ENCODE results near the gene FAM174C. TPM values are rescaled to one million over a fixed set of nuclear protein-coding genes. Genes with fewer than 3 reads are reported as not detected.
A peak's percentile ranks its signal among the peaks of the same experiment; 100 is the strongest.

Gene FAM174C
- total RNA-seq, 1 donor from 2014 or later, result 32.7 TPM

DNA sequence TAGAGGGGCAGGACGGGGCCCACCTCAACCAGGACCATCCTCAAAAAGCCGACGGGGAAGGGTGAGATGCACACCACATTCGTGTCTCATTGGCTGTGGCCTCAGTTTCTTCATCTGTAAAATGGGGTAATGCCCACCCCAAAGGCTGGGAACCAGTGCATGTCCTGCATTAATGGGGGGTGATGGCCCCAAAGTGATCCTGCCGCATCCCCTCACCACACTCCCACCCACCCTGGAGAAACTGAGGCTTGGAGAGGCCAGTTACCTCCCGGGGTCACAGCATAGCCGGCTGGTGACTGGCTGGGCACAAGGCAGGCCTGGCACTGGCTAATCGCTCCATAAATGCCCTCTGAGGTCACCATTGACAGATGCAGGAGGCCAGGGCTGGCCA lies 27.6 kb upstream of the FAM174C start:
- H3K27ac Mint-ChIP-seq (ENCODE audit: unreplicated experiment), result no peak overlapping the region
- H3K9me3 Mint-ChIP-seq (ENCODE audit: low read depth), result no peaks in the 10 kb centered on the region
- TF ChIP-seq, protein P1, sequence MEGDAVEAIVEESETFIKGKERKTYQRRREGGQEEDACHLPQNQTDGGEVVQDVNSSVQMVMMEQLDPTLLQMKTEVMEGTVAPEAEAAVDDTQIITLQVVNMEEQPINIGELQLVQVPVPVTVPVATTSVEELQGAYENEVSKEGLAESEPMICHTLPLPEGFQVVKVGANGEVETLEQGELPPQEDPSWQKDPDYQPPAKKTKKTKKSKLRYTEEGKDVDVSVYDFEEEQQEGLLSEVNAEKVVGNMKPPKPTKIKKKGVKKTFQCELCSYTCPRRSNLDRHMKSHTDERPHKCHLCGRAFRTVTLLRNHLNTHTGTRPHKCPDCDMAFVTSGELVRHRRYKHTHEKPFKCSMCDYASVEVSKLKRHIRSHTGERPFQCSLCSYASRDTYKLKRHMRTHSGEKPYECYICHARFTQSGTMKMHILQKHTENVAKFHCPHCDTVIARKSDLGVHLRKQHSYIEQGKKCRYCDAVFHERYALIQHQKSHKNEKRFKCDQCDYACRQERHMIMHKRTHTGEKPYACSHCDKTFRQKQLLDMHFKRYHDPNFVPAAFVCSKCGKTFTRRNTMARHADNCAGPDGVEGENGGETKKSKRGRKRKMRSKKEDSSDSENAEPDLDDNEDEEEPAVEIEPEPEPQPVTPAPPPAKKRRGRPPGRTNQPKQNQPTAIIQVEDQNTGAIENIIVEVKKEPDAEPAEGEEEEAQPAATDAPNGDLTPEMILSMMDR (IDR thresholded peaks at IDR 0.05), result no peak
- H3K4me3 Mint-ChIP-seq (ENCODE audit: unreplicated experiment), result no peak overlapping the region
- no peaks in the 10 kb centered on the region for H3K27me3 Mint-ChIP-seq (ENCODE audit: low read depth)
- H3K36me3 Mint-ChIP-seq (ENCODE audit: low read depth), result peaks cover 8% of the 10 kb centered on the region
- DNase-seq (ENCODE audit: low spot score), result no peak
- H3K4me1 Mint-ChIP-seq (ENCODE audit: low read depth), result peaks cover 17% of the 10 kb centered on the region

DNA sequence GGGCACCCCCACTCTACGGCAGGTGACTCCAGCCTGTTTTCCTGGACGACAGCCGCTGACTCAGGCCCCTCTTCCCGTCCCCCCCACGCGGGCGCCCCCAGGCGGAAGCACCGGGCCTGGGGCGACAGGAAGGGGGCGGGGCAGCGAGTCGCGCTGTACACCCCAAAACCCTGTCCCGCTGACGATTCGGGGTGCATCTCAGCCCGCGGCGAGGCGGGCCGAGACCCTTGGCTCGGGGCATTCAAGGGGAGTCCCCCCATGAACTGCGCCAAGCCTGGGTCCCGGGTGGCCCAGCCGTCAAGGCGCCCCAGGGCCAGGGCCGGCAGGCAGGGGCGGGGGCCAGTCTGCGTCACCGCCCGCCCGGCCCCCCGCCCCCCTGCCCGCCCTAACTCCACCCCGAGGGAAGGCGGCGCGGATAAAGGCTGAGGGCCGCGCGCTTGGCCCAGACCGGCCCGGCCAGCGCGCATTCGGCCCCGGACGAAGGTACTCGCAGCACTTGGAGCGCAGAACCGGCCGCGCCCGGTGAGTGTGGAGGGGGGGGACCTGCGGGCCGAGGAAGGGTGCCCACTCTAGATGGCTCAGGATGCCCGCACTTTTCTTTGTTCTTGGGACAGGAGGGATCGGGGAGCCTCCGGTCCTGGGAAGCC lies 27.1 kb upstream of the FAM174C start, which contains the start of gene MIDN:
Gene MIDN, plus strand, starts transcription at position 445 of the 647 bp plus-strand sequence. CDS start 1,714 bp downstream, outside the sequence.
- H3K36me3 Mint-ChIP-seq (ENCODE audit: low read depth), result peaks cover 8% of the 10 kb centered on the region
- H3K9me3 Mint-ChIP-seq (ENCODE audit: low read depth), result no peaks in the 10 kb centered on the region
- peaks cover 13% of the 10 kb centered on the region for H3K4me1 Mint-ChIP-seq (ENCODE audit: low read depth)
- no peaks in the 10 kb centered on the region for H3K27me3 Mint-ChIP-seq (ENCODE audit: low read depth)
- TF ChIP-seq, protein P1 (IDR thresholded peaks at IDR 0.05), result no peak
- no peak for DNase-seq (ENCODE audit: low spot score)
- peak within 1 kb of the TSS; percentile 86 for H3K27ac Mint-ChIP-seq (ENCODE audit: unreplicated experiment)
- peak within 1 kb of the TSS; percentile 77 for H3K4me3 Mint-ChIP-seq (ENCODE audit: unreplicated experiment)

DNA sequence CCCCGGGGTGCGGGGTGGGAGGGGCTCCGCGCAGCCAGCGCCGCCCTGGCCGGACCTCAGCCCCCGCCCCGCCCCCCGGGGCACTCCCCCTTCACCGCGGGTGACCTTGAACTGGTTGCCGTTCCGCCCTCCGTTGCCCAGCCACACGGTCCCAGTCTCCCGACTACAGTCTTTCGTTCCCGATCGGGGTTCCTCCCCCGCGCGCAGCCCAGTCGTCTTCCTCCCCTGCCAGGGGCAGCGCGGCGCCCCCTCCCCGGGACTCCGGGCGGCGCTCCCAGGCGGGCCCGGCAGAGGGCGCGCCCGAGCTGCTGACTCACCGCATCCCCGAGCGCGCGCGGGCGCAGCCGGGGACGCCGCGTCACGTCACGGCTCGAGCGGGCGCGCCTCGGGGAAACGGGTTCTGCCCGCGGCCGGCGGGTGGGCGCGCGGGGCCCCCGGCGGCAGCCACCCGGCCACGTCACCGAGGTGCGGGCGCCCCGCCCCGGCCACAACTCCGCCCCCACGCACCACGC lies 26.5 kb upstream of the FAM174C start:
- peak overlapping the region; percentile 77 for H3K4me3 Mint-ChIP-seq (ENCODE audit: unreplicated experiment)
- no peaks in the 10 kb centered on the region for H3K9me3 Mint-ChIP-seq (ENCODE audit: low read depth)
- no peaks in the 10 kb centered on the region for H3K27me3 Mint-ChIP-seq (ENCODE audit: low read depth)
- TF ChIP-seq, protein P1 (IDR thresholded peaks at IDR 0.05), result peak; percentile 88
- H3K4me1 Mint-ChIP-seq (ENCODE audit: low read depth), result peaks cover 15% of the 10 kb centered on the region
- DNase-seq (ENCODE audit: low spot score), result no peak
- H3K27ac Mint-ChIP-seq (ENCODE audit: unreplicated experiment), result peak overlapping the region; percentile 86
- peaks cover 10% of the 10 kb centered on the region for H3K36me3 Mint-ChIP-seq (ENCODE audit: low read depth)

DNA sequence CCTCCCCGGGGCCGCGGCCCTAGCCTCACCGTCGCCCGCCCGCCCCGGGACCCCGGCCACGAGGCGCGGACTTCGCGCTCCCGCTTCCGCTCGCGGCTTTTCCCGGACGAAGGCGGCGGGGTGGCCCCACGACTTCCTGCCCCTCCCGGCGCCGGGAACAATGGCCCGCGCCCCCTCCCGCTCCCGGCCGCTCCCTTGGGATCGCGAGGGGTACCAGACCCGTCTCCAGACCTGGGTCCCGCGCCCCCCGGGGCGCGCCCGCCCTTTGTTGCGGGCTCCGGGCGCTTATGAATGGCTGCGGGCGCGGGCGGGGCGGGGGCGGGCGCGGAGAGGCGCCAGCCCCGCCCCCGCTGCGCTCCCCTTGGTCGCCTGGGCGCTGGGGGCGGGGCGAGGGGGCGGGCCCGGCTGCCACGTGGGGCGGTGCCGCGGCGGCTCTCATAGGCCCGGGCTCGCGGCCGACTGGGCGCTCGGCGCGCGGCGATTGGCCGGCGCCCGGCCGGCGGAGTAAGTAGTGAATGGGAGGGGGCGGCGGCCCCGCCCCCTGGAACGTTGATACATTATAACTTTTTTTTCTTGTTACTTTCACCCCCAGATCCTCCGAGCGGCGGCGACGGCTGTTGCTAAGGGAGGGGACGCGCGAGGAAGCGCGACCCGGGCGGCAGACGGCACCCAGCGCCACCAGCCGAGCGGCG lies 25.9 kb upstream of the FAM174C start:
- H3K4me3 Mint-ChIP-seq (ENCODE audit: unreplicated experiment), result peak overlapping the region; percentile 63
- no peak for DNase-seq (ENCODE audit: low spot score)
- TF ChIP-seq, protein P1 (IDR thresholded peaks at IDR 0.05), result no peak
- H3K4me1 Mint-ChIP-seq (ENCODE audit: low read depth), result peaks cover 16% of the 10 kb centered on the region
- H3K27ac Mint-ChIP-seq (ENCODE audit: unreplicated experiment), result peak overlapping the region; percentile 66
- no peaks in the 10 kb centered on the region for H3K9me3 Mint-ChIP-seq (ENCODE audit: low read depth)
- peaks cover 10% of the 10 kb centered on the region for H3K36me3 Mint-ChIP-seq (ENCODE audit: low read depth)
- H3K27me3 Mint-ChIP-seq (ENCODE audit: low read depth), result no peaks in the 10 kb centered on the region

DNA sequence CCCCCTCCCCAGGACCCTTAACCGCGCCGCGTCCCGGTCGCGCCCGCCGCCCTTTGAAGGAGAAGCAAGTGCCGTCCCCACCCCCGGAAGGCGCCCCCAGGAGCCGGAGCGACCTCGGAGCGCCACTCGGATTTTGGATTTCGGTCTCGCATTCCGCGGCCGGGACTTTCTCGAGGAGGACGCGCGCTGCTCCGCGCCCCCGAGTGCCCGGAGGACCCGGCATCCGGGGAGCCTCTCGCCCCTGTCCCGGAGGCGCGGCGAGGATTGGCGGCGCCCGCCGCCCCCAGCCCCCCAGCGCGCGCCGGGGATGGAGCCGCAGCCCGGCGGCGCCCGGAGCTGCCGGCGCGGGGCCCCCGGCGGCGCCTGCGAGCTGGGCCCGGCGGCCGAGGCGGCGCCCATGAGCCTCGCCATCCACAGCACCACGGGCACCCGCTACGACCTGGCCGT lies 25.3 kb upstream of the FAM174C start:
- H3K9me3 Mint-ChIP-seq (ENCODE audit: low read depth), result no peaks in the 10 kb centered on the region
- no peak for DNase-seq (ENCODE audit: low spot score)
- peaks cover 14% of the 10 kb centered on the region for H3K36me3 Mint-ChIP-seq (ENCODE audit: low read depth)
- H3K4me1 Mint-ChIP-seq (ENCODE audit: low read depth), result peaks cover 17% of the 10 kb centered on the region
- H3K4me3 Mint-ChIP-seq (ENCODE audit: unreplicated experiment), result peak overlapping the region; percentile 63
- TF ChIP-seq, protein P1 (IDR thresholded peaks at IDR 0.05), result no peak
- H3K27ac Mint-ChIP-seq (ENCODE audit: unreplicated experiment), result no peak overlapping the region
- no peaks in the 10 kb centered on the region for H3K27me3 Mint-ChIP-seq (ENCODE audit: low read depth)

All from chondrocyte (in vitro differentiated cells).